HCT116 (cell line): ENCODE results near the gene DPH2. TPM values are rescaled to one million over a fixed set of nuclear protein-coding genes. Genes with fewer than 3 reads are reported as not detected.

Source experiments
- ATAC-seq: fragments of 200-7000 bp; cut with Tn5 transposase; 2 replicates; pipeline ENCODE4 v1.9.1; 2020; ENCODE audit warnings: mild to moderate bottlenecking, moderate library complexity
- BruUV-seq: library from RNA; stranded (reverse); fragments of 400-500 nt; replicated peaks from 2 replicates; lab custom pipeline; 2021; lab: Mats Ljungman, UMichigan
- CTCF ChIA-PET: fragments of 300-600 bp; sonication (Branson Sonifier 250); formaldehyde crosslinking; loops from one replicate; lab custom pipeline; 2021; ENCODE audit warnings: antibody characterized with exemption; lab: Charles Lee
- POLR2A ChIA-PET: fragments of 300-600, 350-600 bp; sonication (Branson Sonifier 250); formaldehyde crosslinking; loops from one replicate; lab custom pipeline; 2021; ENCODE audit warnings: antibody characterized with exemption; lab: Charles Lee
- RAD21 ChIA-PET, 2 experiments: fragments of 300-600 bp; sonication (Branson Sonifier 250); formaldehyde crosslinking; loops; one replicate each; lab custom pipeline; 2023; ENCODE audit warnings: low total read pairs in 2 of 2; ENCODE audit not compliant: uncharacterized antibody in 2 of 2, unreplicated experiment in 2 of 2, low non-redundant PET in 1 of 2; lab: Charles Lee
- DNase-seq: peaks from one replicate; pipeline ENCODE4 v3.0.0-alpha.2; 2010; ENCODE audit warnings: low read depth, low spot score
- H2AFZ ChIP-seq: fragments of 200-600 bp; shearing (Covaris generic), sonication (generic); 2 replicates; pipeline ENCODE4 v1.6.1; 2017; ENCODE audit warnings: low read depth, mixed run types, mixed read lengths, antibody characterized with exemption, low read length; ENCODE audit not compliant: poor library complexity, severe bottlenecking
- H3K27ac ChIP-seq: 2 replicates; pipeline ENCODE4 v1.5.1; 2012; ENCODE audit warnings: low read depth, low read length
- H3K27me3 ChIP-seq: fragments of 200-600 bp; sonication (generic); 2 replicates; pipeline ENCODE4 v1.6.1; 2016; ENCODE audit warnings: mixed run types, low read length, mixed read lengths; ENCODE audit not compliant: insufficient read depth
- H3K36me3 ChIP-seq, 2 experiments: fragments of 200-500 bp in 1 of 2; fragments of 200-600 bp in 1 of 2; sonication (Bioruptor generic) in 1 of 2; sonication (generic) in 1 of 2; 2 replicates each; pipeline versions ENCODE4 v1.5.1 to v1.6.1; 2014 to 2016; ENCODE audit warnings: low read length in 2 of 2, inconsistent platforms in 1 of 2, mixed read lengths in 1 of 2, mixed run types in 1 of 2; ENCODE audit not compliant: insufficient read depth in 2 of 2, control insufficient read depth in 1 of 2
- H3K4me1 ChIP-seq, 2 experiments: fragments of 200-600 bp in 1 of 2; sonication (generic) in 1 of 2; 2 replicates each; pipeline versions ENCODE4 v1.5.1 to v1.6.1; 2012 to 2017; ENCODE audit warnings: low read length in 2 of 2, inconsistent platforms in 1 of 2, mild to moderate bottlenecking in 1 of 2, mixed read lengths in 1 of 2, mixed run types in 1 of 2, moderate library complexity in 1 of 2; ENCODE audit not compliant: insufficient read depth in 2 of 2, control insufficient read depth in 1 of 2
- H3K4me2 ChIP-seq: fragments of 200-600 bp; sonication (generic); 2 replicates; pipeline ENCODE4 v1.6.1; 2017; ENCODE audit warnings: mixed run types, low read length, mixed read lengths
- H3K4me3 ChIP-seq, 2 experiments: fragments of 200-600 bp in 1 of 2; sonication (generic) in 1 of 2; replicated peaks in 1 of 2; 2 replicates each; pipeline ENCODE4 v1.5.1; 2011 to 2016; ENCODE audit warnings: low read length in 2 of 2, control low read depth in 1 of 2, low read depth in 1 of 2, mild to moderate bottlenecking in 1 of 2, mixed read lengths in 1 of 2, mixed run types in 1 of 2
- H3K79me2 ChIP-seq: fragments of 200-600 bp; sonication (generic); 2 replicates; pipeline ENCODE4 v1.6.1; 2017; ENCODE audit warnings: mild to moderate bottlenecking, mixed run types, low read length, moderate library complexity, mixed read lengths; ENCODE audit not compliant: insufficient read depth
- H3K9ac ChIP-seq: fragments of 200-600 bp; sonication (generic); 2 replicates; pipeline ENCODE4 v1.6.1; 2016; ENCODE audit warnings: low read length, mixed read lengths
- H3K9me2 ChIP-seq: fragments of 200-600 bp; sonication (generic), shearing (Covaris generic); 2 replicates; pipeline ENCODE4 v1.6.1; 2017; ENCODE audit warnings: mixed run types, mild to moderate bottlenecking, moderate library complexity; ENCODE audit not compliant: insufficient read depth
- H3K9me3 ChIP-seq, 2 experiments: fragments of 200-500 bp in 1 of 2; fragments of 200-600 bp in 1 of 2; sonication (Bioruptor generic) in 1 of 2; sonication (generic) in 1 of 2; 2 replicates each; pipeline ENCODE4 v1.6.1; 2014 to 2017; ENCODE audit warnings: low read length in 2 of 2, mixed read lengths in 2 of 2, inconsistent platforms in 1 of 2, low read depth in 1 of 2, mild to moderate bottlenecking in 1 of 2, mixed run types in 1 of 2, moderate library complexity in 1 of 2; ENCODE audit not compliant: control insufficient read depth in 1 of 2, insufficient read depth in 1 of 2
- H4K20me1 ChIP-seq: fragments of 200-600 bp; sonication (generic), shearing (Covaris generic); 2 replicates; pipeline ENCODE4 v1.6.1; 2017; ENCODE audit warnings: mixed run types, mild to moderate bottlenecking, moderate library complexity; ENCODE audit not compliant: insufficient read depth
- ATF3 ChIP-seq: IDR thresholded peaks from 2 replicates; pipeline ENCODE4 v1.6.1; 2012
- CBX3 ChIP-seq: IDR thresholded peaks from 2 replicates; pipeline ENCODE4 v1.6.1; 2012; ENCODE audit warnings: low read depth
- CEBPB ChIP-seq: IDR thresholded peaks from 2 replicates; pipeline ENCODE4 v1.6.1; 2012; ENCODE audit warnings: low read depth
- CTCF ChIP-seq, 3 experiments: fragments of 200-600 bp in 1 of 3; sonication (generic) in 1 of 3; IDR thresholded peaks in 2 of 3; conservative IDR thresholded peaks in 1 of 3; 2 replicates each; pipeline ENCODE4 v1.5.1; 2012 to 2017; ENCODE audit warnings: low read depth in 2 of 3, low read length in 2 of 3, antibody characterized with exemption in 1 of 3, borderline replicate concordance in 1 of 3, control low read depth in 1 of 3, mild to moderate bottlenecking in 1 of 3, mixed read lengths in 1 of 3, mixed run types in 1 of 3, moderate library complexity in 1 of 3; ENCODE audit not compliant: insufficient read depth in 1 of 3
- EGR1 ChIP-seq: IDR thresholded peaks from 2 replicates; pipeline ENCODE4 v1.6.1; 2012; ENCODE audit warnings: low read depth
- ELF1 ChIP-seq: IDR thresholded peaks from 2 replicates; pipeline ENCODE4 v1.6.1; 2012; ENCODE audit warnings: low read depth, borderline replicate concordance
- EZH2 ChIP-seq: fragments of 200-600 bp; sonication (generic); IDR thresholded peaks from 2 replicates; pipeline ENCODE4 v1.6.1; 2017; ENCODE audit warnings: antibody characterized with exemption, mixed run types
- EZH2phosphoT487 ChIP-seq: fragments of 200-600 bp; IDR thresholded peaks from 2 replicates; pipeline ENCODE4 v1.6.1; 2018; ENCODE audit warnings: antibody characterized with exemption, borderline replicate concordance
- FOSL1 ChIP-seq: IDR thresholded peaks from 2 replicates; pipeline ENCODE4 v1.6.1; 2012; ENCODE audit warnings: low read depth
- JUND ChIP-seq: IDR thresholded peaks from 2 replicates; pipeline ENCODE4 v1.6.1; 2012
- POLR2AphosphoS5 ChIP-seq: IDR thresholded peaks from 2 replicates; pipeline ENCODE4 v1.6.1; 2011; ENCODE audit warnings: mild to moderate bottlenecking, low read depth, low read length, moderate library complexity
- RAD21 ChIP-seq: IDR thresholded peaks from 2 replicates; pipeline ENCODE4 v1.6.1; 2012; ENCODE audit warnings: low read depth, mild to moderate bottlenecking
- REST ChIP-seq: IDR thresholded peaks from 2 replicates; pipeline ENCODE4 v1.6.1; 2012; ENCODE audit warnings: low read depth
- SRF ChIP-seq: IDR thresholded peaks from 2 replicates; pipeline ENCODE4 v1.6.1; 2012; ENCODE audit warnings: low read depth
- TCF7L2 ChIP-seq: IDR thresholded peaks from 2 replicates; pipeline ENCODE4 v1.7.0; 2011; ENCODE audit warnings: borderline replicate concordance, inconsistent platforms; ENCODE audit not compliant: insufficient read depth, insufficient read length; ENCODE audit errors: extremely low read depth
- YY1 ChIP-seq: IDR thresholded peaks from 2 replicates; pipeline ENCODE4 v1.6.1; 2011; ENCODE audit warnings: low read length, low read depth, moderate library complexity, mild to moderate bottlenecking; ENCODE audit not compliant: insufficient replicate concordance; ENCODE audit errors: extremely low read depth
- ZBTB33 ChIP-seq: IDR thresholded peaks from 2 replicates; pipeline ENCODE4 v1.6.1; 2011; ENCODE audit warnings: mild to moderate bottlenecking, low read length, moderate library complexity; ENCODE audit not compliant: insufficient replicate concordance; ENCODE audit errors: extremely low read depth
- ZFX ChIP-seq: fragments of 450-650 bp; IDR thresholded peaks from 2 replicates; pipeline ENCODE4 v1.6.1; 2017
- ZNF274 ChIP-seq: fragments of 200-500 bp; sonication (Bioruptor generic); IDR thresholded peaks from 2 replicates; pipeline ENCODE4 v1.6.1; 2014; ENCODE audit warnings: mild to moderate bottlenecking, low read depth, low read length, inconsistent platforms
- intact Hi-C: fragments of 100-400 bp; cut with micrococcal nuclease; formaldehyde crosslinking; loops from 2 replicates; pipeline ENCODE4 v1.10.0; 2022
- total RNA-seq: library from RNA; stranded (reverse); gene quantifications from one replicate; pipeline ENCODE4 v1.2.1, GENCODE V29; 2021; ENCODE audit not compliant: unreplicated experiment

The DPH2 gene
- total RNA-seq, 1 experiment from 2014 or later, result 53.2 TPM

- Histone ChIP-seq H4K20me1 (no peaks in the 10 kb centered on the region), H3K4me2 (no peak overlapping the region), H3K79me2 (no peaks in the 10 kb centered on the region), H3K36me3 (no peaks in the 10 kb centered on the region), H3K9me3 (no peaks in the 10 kb centered on the region)
- RAD21 ChIA-PET, result no interaction called here
- CTCF ChIA-PET, result no interaction called here
- ATAC-seq, result no peak
- TF ChIP-seq CTCF (IDR thresholded peaks at IDR 0.05 in 2 of 3, conservative IDR thresholded peaks at IDR 0.05 in 1 of 3; ENCODE audit: borderline replicate concordance in 1 of 3, insufficient read depth in 1 of 3, low read depth in 2 of 3, low read length in 2 of 3) (no peak), ZFX (no peak), EZH2 (no peak), SRF (no peak), ATF3 (no peak), RAD21 (no peak), EZH2phosphoT487 (no peak), EGR1 (no peak), POLR2AphosphoS5 (no peak), ZNF274 (no peak), CBX3 (no peak), ELF1 (no peak), JUND (no peak), FOSL1 (no peak), CEBPB (no peak), REST (no peak), YY1 (no peak), TCF7L2 (no peak), ZBTB33 (no peak)
- TF ChIP-seq, all 23 proteins: peak for 0
- no peak for DNase-seq
- intact Hi-C loops, result no loop called here
- Histone ChIP-seq H3K4me3 (no peak overlapping the region), H3K4me1 (peaks cover 7 to 8% of the 10 kb centered on the region in 2 experiments; a peak in 3 of 4 replicates), H3K9ac (no peak overlapping the region), H2AFZ (no peak overlapping the region), H3K27ac (no peak overlapping the region), H3K27me3 (no peaks in the 10 kb centered on the region), H3K9me2 (no peaks in the 10 kb centered on the region)
- no TSS peak for BruUV-seq
- POLR2A ChIA-PET, result no interaction called here
Measured at GRCh38 chr1:44016890-44017400, 47.1 kb downstream of the DPH2 start.
